Duodenal mucosa (tissue), 2 donors: Measurements from ENCODE around the gene IDH3G.
"Not testable (repeated sequence)": the region's sequence is repeated elsewhere in the genome, so short reads cannot be mapped to it uniquely, and the experiment has no call there.

Experiments used
- H3K27ac ChIP-seq: one replicate; pipeline ENCODE4 v1.7.0; 2013; ENCODE audit warnings: low read depth, low read length
- H3K27me3 ChIP-seq, 2 donors: one replicate each; pipeline ENCODE4 v1.7.0; 2013; ENCODE audit warnings: low read length in 2 of 2, control low read depth in 1 of 2; ENCODE audit not compliant: insufficient read depth in 2 of 2, control insufficient read depth in 1 of 2
- H3K36me3 ChIP-seq, 2 donors: one replicate each; pipeline ENCODE4 v1.7.0; 2013; ENCODE audit warnings: low read length in 2 of 2, control low read depth in 1 of 2; ENCODE audit not compliant: insufficient read depth in 2 of 2, control insufficient read depth in 1 of 2
- H3K4me1 ChIP-seq, 2 donors: one replicate each; pipeline ENCODE4 v1.7.0; 2013; ENCODE audit warnings: low read length in 2 of 2, control low read depth in 1 of 2; ENCODE audit not compliant: insufficient read depth in 2 of 2, control insufficient read depth in 1 of 2
- H3K4me3 ChIP-seq, 2 donors: one replicate each; pipeline ENCODE4 v1.7.0; 2013; ENCODE audit warnings: low read length in 2 of 2, low read depth in 1 of 2
- H3K9ac ChIP-seq, 2 donors: one replicate each; pipeline ENCODE4 v1.7.0; 2013; ENCODE audit warnings: low read length in 2 of 2, low read depth in 1 of 2
- H3K9me3 ChIP-seq, 2 donors: one replicate each; pipeline ENCODE4 v1.7.0; 2013; ENCODE audit warnings: low read length in 2 of 2, control low read depth in 1 of 2; ENCODE audit not compliant: control insufficient read depth in 1 of 2

Gene IDH3G

GRCh38 chrX:153762626-153763173 is 31.5 kb downstream of the IDH3G start:
- Histone ChIP-seq H3K27ac (no peak overlapping the region), H3K4me1 (peaks cover 0 to 7% of the 10 kb centered on the region in 2 donors), H3K9me3 (no peaks in the 10 kb centered on the region), H3K27me3 (no peaks in the 10 kb centered on the region), H3K9ac (no peak overlapping the region), H3K4me3 (no peak overlapping the region), H3K36me3 (no peaks in the 10 kb centered on the region)

GRCh38 chrX:153761863-153762262 is 32.3 kb downstream of the IDH3G start:
- no peak overlapping the region for H3K27ac ChIP-seq
- no peaks in the 10 kb centered on the region for H3K9me3 ChIP-seq
- no peak overlapping the region for H3K9ac ChIP-seq

GRCh38 chrX:153755136-153755535 is 39.0 kb downstream of the IDH3G start:
- no peaks in the 10 kb centered on the region for H3K27me3 ChIP-seq
- H3K27ac ChIP-seq, result no peak overlapping the region
- no peaks in the 10 kb centered on the region for H3K9me3 ChIP-seq
- no peak overlapping the region for H3K9ac ChIP-seq
- H3K4me1 ChIP-seq, result no peaks in the 10 kb centered on the region
- H3K4me3 ChIP-seq, result no peak overlapping the region
- no peaks in the 10 kb centered on the region for H3K36me3 ChIP-seq

More at GRCh38 chrX:153761863-153762262, 32.3 kb downstream of the IDH3G start:
- H3K36me3 ChIP-seq, result no peaks in the 10 kb centered on the region
- no peaks in the 10 kb centered on the region for H3K27me3 ChIP-seq
- no peak overlapping the region for H3K4me3 ChIP-seq
- peaks cover 0 to 7% of the 10 kb centered on the region in 2 donors for H3K4me1 ChIP-seq

- no peaks in the 10 kb centered on the region for H3K4me1 ChIP-seq
- no peak overlapping the region for H3K9ac ChIP-seq
- no peak overlapping the region for H3K4me3 ChIP-seq
- no peak overlapping the region for H3K27ac ChIP-seq
- no peaks in the 10 kb centered on the region for H3K9me3 ChIP-seq
- no peaks in the 10 kb centered on the region for H3K27me3 ChIP-seq
- H3K36me3 ChIP-seq, result no peaks in the 10 kb centered on the region
These were observed 43.9 kb downstream of the IDH3G start for GRCh38 chrX:153750127-153750774.

- not testable (repeated sequence) for H3K9ac ChIP-seq, H3K36me3 ChIP-seq, H3K27ac ChIP-seq, H3K4me3 ChIP-seq, H3K9me3 ChIP-seq, H3K4me1 ChIP-seq, H3K27me3 ChIP-seq
These were observed 45.2 kb downstream of the IDH3G start for GRCh38 chrX:153749017-153749416.

GRCh38 chrX:153746991-153747390 is 47.2 kb downstream of the IDH3G start:
- H3K4me3 ChIP-seq, H3K27me3 ChIP-seq: not testable (repeated sequence)

GRCh38 chrX:153746359-153746758 is 47.8 kb downstream of the IDH3G start:
- H3K27ac ChIP-seq, result no peak overlapping the region
- H3K9ac ChIP-seq, result no peak overlapping the region
- no peaks in the 10 kb centered on the region for H3K36me3 ChIP-seq

More at GRCh38 chrX:153746991-153747390, 47.2 kb downstream of the IDH3G start:
- H3K36me3 ChIP-seq, H3K27ac ChIP-seq, H3K9ac ChIP-seq, H3K9me3 ChIP-seq, H3K4me1 ChIP-seq: not testable (repeated sequence)

GRCh38 chrX:153745067-153745433 is 49.1 kb downstream of the IDH3G start:
- not testable (repeated sequence) for H3K9ac ChIP-seq, H3K9me3 ChIP-seq, H3K27ac ChIP-seq, H3K4me3 ChIP-seq, H3K27me3 ChIP-seq, H3K36me3 ChIP-seq
- H3K4me1 ChIP-seq, result peaks cover 4 to 10% of the 10 kb centered on the region in 2 donors

More at GRCh38 chrX:153746359-153746758, 47.8 kb downstream of the IDH3G start:
- Histone ChIP-seq H3K4me1 (no peaks in the 10 kb centered on the region), H3K9me3 (no peaks in the 10 kb centered on the region), H3K4me3 (no peak overlapping the region), H3K27me3 (no peaks in the 10 kb centered on the region)

GRCh38 chrX:153744210-153745066 is 49.7 kb downstream of the IDH3G start:
- Histone ChIP-seq H3K9me3 (no peaks in the 10 kb centered on the region), H3K27ac (no peak overlapping the region), H3K36me3 (no peaks in the 10 kb centered on the region), H3K27me3 (no peaks in the 10 kb centered on the region), H3K9ac (peak overlapping the region in 1 of 2 donors; percentile 38), H3K4me3 (no peak overlapping the region), H3K4me1 (peaks cover 5 to 11% of the 10 kb centered on the region in 2 donors)

- Histone ChIP-seq H3K4me1 (peaks cover 5 to 11% of the 10 kb centered on the region in 2 donors), H3K9ac (peak overlapping the region in 1 of 2 donors; percentile 38), H3K27ac (peak overlapping the region; percentile 32)
- not testable (repeated sequence) for H3K36me3 ChIP-seq, H3K4me3 ChIP-seq, H3K27me3 ChIP-seq, H3K9me3 ChIP-seq
These were observed 50.5 kb downstream of the IDH3G start for GRCh38 chrX:153743468-153744209.
